GM21423 (cell line): ENCODE data around the gene PTOV1.
A peak's percentile ranks its signal among the peaks of the same experiment; 100 is the strongest.
"Not testable (repeated sequence)": the region's sequence is repeated elsewhere in the genome, so short reads cannot be mapped to it uniquely, and the experiment has no call there.

ENCODE experiments used
- ATAC-seq: cut with Tn5 transposase; IDR thresholded peaks from one replicate; pipeline ENCODE4 v1.9.1; 2021; ENCODE audit warnings: mild to moderate bottlenecking, moderate library complexity; ENCODE audit not compliant: unreplicated experiment

The PTOV1 gene

DNA sequence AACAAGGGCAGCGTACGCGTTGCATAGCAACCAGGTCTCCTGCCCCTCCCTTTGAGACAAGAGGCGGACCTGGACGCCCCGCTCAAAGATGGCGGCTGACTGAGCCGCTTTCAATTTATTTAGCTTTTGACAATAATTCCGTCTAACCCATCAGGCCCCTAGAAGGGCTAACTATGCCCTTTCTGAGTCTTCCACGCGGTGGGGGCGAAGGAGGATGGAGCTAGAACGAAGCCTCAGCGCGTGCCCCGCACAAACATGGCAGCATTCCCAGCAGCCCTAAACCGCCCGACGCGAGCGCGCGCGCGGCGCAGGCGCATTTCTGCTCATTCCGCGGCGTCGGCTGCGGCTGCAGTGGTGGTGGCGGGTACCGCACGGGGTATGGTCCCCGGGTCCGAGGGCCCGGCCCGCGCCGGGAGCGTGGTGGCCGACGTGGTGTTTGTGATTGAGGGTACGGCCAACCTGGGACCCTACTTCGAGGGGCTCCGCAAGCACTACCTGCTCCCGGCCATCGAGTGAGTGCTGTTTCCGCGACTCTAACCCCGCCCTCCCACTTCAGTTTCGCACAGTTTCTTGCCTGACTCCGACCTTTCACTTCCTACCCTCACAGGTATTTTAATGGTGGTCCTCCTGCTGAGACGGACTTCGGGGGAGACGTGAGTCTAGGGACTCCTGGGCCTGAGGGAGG is 32.9 kb upstream of the PTOV1 start, which contains the start of gene MED25:
Gene MED25, plus strand, starts transcription at position 326 of the 685 bp plus-strand sequence. Its CDS starts 53 bp downstream, at position 379.
- ATAC-seq = peak; percentile 76

DNA sequence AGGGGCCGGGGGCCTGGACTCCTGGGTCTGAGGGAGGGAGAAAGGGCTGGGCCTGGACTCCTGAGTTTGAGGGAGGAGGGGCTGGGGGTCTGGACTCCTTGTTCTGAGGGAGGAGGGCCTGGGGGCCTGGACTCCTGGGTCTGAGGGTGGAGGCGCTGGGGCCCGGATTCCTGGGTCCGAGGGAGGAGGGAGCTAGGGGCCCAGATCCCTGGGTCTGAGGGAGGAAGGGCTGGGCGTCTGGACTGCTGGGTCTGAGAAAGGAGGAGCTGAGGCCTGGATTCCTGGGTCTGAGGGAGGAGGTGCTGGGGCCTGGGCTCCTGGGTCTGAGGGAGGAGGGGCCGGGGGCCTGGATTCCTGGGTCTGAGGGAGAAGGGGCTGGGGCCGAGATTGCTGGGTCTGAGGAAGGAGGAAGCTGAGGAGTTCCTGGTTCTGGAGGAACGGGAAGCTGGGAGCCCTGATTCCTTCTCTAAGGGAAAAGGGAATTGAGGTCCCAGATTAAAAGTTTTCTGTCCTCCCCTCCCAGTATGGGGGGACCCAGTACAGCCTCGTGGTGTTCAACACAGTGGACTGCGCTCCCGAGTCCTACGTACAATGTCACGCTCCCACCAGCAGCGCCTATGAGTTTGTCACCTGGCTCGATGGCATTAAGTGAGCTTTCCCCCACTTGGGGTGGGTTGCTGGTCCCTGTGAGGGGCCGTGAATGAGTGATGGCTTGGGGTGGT is 32.1 kb upstream of the PTOV1 start:
- ATAC-seq = no peak

DNA sequence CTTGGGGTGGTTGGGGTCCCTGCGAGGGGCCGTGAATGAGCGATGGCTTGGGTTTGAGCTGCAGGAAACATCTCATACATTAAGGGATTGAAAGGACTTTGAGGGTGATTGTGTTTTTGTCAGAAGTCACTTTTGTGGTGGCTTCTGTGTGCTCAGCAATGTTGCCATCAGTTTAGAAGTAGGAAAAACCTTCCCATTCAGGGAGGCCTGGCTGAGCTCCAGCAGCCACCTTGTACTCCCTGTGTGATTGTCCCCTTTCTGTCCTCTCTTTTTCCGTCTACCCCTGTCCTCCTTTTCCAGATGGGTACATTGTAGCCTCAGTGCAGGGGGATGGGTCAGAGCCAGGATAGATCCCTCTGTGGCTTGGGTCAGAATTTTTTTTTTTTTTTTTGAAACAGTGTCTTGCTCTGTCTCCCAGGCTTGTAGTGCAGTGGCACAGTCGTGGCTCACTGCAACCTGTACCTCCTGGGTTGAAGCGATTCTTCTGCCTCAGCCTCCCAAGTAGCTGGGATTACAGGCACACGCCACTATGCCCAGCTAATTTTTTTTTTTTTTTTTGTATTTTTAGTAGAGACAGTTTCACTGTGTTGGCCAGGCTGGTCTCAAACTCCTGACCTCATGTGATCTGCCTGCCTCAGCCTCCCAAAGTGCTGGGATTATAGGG is 31.4 kb upstream of the PTOV1 start:
- not testable (repeated sequence) for ATAC-seq

DNA sequence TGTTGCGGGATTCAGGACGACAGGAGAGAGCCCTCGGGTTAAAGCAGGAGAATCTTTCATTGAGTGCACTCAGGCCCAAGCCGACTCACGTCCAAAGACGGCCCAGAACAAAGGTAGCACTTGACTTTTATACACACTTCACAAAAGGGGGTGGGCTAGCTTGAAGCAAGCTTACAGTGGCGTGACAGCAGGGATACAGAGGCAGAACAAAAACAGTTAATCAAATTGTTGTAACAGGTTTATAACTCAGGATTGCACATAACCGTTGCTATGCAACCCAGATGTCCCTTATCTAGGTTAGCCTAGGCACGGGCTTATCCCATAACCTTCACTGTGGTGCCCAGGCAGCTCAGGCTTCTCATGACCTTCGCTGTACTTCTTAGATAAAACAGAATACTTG is 30.8 kb upstream of the PTOV1 start:
- ATAC-seq = no peak

DNA sequence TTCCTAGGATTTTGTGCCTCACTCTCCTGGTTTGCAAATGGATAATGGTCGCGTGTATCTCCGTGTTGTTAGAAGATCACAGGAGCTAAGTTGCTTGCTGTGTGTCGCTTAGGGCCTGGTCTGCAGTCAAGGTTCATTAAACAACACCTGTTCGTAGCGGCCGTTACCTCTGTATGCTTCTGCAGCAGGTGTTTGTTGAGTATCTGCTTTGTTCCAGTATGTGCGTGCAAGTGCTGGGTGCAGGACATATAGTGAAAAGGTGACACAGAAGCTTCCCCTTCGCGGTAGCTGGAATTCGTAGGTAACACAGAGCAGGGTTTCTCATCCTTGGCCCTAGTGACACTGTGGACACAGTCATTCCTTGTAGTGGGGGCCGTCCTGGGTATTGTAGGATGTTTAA is 27.5 kb upstream of the PTOV1 start:
- ATAC-seq = no peak

DNA sequence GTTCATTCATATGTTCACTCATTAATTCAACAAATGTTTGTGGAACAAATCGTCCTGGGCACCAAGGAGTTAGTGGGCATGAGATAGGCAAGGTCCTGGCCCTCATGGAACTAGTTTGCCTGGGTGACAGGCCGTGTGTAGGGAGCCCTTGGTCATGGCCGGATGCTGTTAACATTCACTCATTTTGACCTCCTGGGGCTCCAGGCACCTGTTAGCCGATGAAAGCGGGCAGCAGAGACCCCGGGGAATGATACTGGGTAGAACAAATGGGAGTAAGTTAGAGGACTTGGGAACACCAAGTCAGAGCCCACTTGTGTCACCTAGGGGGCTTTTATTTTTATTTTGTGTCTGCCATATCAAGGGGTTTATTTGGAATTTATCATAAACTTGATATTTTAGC is 26.3 kb upstream of the PTOV1 start:
- ATAC-seq = no peak

DNA sequence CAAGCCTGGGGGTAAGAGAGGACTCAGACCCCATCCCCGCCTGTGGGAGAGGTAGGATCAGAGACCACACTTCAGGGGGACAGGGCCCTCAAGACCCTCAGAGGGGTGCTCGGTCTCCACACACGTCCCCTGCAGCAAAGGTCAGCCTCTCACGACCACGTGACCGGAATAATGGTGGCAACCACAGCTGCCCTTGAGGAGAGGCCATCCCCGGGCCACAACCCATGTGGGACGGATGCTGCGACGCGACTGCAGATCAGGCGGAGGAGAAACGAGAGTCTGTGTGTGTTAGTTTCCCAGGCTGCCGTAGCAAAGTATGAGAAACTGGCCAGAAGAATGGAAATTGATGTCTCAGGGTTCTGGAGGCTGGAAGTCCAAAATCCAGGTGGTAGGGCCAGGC is 23.9 kb upstream of the PTOV1 start:
- ATAC-seq = no peak

DNA sequence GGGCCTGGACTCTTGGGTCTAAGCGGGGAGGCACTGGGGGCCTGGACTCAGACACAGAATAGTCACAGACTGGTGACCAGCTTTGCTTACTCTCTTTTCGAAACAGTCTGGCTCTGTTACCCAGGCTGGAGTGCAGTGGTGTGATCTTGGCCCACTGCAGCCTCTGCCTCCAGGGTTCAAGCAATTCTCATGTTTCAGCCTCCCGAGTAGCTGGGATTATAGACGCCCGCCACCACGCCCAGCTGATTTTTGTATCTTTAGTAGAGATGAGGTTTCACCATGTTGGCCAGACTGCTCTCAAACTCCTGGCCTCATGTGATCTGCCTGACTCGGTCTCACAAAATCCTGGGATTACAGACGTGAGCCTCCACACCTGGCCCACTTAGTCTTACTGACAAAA is 21.8 kb upstream of the PTOV1 start:
- no peak for ATAC-seq

DNA sequence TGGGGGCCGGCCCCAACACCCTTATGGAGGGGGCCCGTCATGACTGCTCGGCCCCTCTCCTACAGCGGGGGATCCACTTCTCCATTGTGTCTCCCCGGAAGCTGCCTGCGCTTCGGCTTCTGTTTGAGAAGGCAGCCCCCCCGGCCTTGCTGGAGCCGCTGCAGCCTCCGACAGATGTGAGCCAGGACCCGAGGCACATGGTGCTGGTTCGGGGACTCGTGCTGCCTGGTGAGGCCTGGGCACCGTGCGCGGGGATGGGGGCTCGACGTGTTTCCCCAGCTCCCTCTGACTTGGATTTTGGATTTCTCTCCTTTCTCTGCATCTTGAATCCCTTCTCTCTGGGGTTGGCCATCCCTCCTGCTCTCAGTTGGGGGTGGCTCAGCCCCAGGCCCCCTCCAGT is 21.2 kb upstream of the PTOV1 start:
- ATAC-seq = no peak

DNA sequence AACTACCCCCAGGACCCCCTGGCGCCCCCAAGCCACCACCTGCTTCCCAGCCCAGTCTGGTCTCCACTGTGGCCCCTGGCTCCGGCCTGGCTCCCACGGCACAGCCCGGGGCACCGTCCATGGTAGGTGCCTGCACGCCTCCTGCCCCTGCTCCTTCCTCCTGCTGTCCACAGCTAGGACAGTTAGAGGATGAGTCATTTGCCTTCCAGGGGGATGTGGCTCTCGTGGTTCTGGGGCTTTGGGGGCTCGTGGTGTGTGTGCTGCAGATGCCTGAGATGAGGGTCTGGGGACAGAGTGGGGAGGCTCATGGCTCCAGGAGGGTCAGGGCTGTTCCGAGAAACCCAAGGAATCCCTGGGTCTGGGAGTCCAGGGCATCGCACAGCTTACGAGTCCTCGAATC is 20.2 kb upstream of the PTOV1 start:
- no peak for ATAC-seq

DNA sequence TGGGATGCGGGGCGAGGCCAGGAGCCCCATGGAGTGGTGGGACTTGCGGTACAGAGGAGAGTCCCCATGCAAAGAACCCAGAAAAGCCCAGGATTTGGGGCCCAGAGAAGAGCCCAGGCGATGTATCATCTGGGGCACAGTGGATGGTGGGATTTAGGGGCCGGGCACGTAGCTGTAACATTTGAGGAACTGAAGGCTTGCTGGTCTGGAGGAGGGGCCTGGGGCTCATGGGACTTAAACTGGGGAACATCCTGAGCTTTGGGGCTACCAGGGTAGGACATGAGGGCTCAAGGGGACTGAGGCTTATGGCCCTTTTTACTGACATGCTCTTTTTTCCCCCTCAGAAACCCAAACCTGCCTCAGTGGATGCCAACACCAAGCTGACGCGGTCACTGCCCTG is 19.4 kb upstream of the PTOV1 start:
- ATAC-seq = no peak

DNA sequence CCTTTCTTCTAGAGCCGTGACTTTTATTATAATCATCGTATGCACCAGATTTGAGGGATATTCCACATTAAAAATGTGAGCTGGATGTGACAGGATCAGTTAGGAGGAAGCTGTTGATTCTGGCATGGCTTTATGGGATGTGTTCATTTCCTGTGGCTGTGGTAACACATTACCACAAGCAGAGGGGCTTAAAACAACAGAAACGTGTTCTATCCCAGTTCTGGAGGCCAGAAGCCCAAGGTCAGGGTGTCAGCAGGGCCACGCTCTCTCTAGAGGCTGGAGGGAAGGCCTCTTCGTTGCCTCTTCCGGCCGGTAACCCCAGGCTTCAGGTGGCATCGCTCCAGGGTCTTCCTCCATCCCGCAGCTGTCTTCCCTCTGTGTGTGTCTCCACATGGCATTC is 18.4 kb upstream of the PTOV1 start:
- ATAC-seq = no peak

DNA sequence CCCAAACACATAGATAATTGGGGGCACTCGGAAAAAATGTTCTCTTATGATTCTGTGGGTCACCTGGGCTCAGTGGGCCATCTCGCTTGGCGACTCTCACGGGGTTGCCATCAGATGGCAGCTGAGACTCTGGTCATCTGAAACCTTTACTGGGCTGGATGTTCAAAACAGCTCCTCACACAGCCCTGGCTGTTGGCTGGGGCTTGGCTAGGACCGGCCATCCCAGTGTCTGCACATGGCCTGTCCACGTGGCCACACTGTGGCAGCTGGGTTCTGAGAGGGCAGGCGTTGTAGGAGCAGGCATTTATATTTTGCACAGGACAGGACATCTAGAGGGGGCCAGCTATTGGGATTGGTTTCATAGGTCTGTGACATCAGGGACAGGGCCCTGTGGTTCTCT is 17.4 kb upstream of the PTOV1 start:
- ATAC-seq = no peak

DNA sequence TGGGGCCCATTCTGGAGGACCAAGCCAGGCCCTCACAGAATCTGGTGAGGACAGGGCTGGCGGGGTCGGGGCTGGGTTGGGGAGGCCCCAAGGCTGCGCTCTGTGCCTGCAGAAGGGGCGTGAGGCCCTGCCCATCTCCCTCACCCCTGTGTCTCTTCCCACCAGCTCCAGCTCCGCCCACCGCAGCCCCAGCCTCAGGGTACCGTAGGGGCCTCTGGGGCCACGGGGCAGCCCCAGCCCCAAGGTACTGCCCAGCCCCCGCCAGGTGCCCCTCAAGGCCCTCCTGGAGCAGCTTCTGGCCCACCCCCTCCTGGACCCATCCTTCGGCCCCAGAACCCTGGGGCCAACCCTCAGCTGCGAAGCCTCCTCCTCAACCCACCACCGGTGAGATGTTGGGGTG is 15.4 kb upstream of the PTOV1 start:
- no peak for ATAC-seq

DNA sequence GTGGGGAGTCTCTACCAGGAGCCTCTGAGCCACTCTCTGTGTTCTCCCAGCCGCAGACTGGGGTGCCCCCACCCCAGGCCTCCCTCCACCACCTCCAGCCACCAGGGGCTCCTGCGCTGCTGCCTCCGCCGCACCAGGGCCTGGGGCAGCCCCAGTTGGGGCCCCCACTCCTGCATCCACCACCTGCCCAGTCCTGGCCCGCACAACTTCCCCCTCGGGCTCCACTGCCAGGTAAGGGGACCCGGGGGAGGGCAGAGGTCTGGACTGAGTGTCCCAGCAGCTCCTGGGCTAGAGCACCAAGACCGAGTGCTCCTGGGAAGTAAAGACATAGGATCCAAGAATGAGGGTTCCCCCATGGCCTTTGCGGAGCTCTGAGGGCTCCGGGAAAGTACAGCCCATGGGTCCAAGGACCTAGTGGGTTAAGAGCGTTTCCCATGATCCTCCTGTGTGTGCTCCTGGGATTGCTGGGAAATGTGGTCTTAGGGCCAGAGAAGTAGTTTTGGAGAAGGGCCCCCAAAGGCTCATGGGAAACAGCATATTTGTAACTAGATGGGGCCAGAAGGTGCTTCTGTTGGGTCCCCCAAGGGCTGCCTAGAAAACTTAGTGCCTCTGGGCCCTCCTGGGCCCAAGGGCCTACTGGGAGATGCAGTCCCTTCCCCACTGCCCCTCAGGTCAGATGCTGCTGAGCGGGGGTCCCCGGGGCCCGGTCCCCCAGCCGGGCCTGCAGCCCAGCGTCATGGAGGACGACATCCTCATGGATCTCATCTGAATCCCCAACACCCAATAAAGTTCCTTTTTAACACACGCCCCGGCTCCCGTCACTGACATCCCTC is 14.6 kb upstream of the PTOV1 start:
- ATAC-seq = no peak

DNA sequence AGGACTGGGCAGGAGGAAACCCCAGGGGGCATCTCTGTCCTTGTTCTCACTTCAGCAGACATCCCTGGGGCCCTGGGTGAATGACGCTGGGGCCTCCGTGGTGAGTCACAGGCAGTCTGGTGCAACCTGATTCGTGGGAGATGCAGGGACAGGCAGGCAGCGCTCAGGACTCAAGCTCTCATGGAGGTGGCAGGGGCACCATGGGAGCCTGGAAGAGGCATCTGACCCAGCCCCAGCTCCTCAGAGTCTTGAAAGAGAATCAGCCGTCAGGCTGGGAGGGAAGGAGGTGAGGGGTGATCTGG is 14.0 kb upstream of the PTOV1 start:
- no peak for ATAC-seq

DNA sequence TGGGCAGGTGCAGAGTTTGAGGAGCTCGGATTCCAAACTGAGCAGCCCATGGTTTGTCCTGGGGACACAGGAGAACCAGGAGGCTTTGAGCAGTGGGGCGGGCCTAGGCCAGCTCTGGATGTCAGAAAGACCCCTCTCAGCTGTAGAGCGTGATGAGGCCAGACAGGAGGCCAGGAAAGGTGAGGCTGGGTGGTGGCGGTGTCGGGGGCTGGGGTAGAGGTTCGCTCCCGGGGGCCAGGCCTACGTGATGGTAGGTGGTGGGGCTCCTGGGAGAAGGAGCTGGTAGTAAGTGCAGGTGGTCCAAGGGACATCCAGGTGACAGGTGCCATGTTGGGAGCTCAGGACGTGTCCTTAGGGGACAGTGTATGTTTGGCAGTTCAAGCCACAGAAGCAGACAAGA is 13.5 kb upstream of the PTOV1 start:
- no peak for ATAC-seq

DNA sequence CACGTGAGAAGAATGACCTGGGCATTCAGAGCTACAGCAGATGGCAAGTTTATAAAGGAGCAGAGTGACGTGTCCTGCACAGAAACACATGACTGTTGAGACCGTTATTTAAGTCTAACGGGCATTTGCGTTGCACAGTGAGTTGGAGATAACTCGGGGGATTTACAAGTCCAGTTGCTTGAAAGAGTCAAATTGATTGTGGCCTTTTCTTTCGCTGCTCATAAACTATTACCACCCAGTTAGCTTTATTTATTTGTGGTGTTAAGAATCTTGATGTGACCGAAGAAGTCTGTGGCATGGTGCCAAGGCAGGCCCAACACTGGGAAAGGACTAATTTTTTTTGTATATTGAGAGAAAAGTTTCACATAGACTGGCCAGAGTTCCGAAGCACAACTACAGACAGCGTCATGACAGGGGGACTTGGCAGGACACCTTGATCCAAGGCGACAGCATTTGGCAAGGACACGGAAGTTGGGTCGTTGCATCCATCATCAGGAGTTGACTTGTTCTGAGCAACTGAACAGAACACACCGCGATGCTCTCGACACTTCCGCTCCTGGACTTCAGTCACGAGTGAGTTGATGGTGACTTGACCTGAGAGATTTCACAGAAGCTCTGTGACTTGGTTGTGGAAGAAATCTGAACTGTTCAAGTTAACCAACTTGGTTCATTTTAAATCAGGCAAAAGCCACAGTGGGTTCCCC is 11.9 kb upstream of the PTOV1 start:
- no peak for ATAC-seq

DNA sequence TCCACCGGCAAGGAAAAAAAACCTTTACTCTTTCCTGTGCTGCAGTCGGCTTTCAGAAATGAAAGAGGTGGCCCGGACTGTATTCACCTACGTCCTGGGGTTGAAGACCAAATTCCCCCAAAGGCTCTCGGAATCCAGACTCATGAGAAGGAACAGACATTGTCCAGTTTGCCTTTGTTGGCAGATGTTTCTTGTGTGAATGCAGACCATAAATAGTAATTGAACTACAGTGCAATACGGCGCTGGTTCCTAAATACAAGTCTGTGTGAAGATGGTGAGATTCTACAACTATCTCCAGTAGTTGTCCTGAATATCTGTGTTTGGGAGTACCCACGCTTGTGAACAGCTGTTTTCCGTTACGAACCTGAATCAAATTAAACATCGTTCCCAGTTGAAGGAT is 11.2 kb upstream of the PTOV1 start:
- no peak for ATAC-seq

DNA sequence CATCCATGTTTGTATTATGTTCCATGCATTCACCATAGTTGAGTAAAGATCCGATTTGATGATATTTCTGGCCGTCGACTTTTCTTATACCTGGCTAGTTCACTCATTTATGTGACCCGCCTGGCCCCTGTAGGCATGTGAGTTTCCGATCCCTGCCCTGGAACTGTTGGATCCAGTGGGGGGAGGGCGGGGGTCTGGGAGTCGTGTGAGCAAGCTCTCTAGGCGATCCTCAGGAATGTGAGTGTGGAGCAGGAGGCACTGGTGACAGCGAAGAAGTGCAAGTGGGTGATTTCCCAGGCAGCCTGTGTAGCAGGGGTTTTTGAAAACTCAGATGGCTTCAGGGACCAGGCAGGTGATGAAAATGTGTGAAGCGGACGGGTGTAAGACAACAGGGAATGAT is 10.6 kb upstream of the PTOV1 start:
- no peak for ATAC-seq

DNA sequence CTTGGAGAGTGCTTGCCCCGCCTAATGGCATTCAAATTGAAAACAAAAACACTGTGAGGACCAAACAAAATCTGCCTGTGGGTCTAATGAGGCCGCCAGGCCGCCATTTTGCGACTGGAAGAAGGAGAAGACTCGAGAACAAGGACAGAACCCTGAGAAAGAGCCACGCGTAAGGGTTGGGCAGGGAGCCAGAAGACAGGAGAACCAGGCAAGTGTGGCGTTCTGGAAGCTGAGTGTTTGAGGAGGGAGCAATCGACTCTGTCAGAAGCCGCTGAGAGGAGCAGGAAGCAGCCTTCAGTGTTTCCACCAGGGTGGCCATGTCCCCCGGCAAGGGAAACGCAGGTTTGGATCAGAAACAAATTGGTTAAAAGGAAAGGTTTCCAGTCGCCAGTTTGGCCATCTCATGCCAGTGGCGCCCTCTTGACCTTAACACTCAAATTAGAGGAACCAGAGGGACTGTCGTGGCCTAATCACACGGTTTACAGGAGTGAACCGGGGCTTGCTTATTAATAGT is 10.2 kb upstream of the PTOV1 start:
- no peak for ATAC-seq
